ENCODE data around the gene KANSL1.
A peak's percentile ranks its signal among the peaks of the same experiment; 100 is the strongest.
"Not testable (repeated sequence)": the region's sequence is repeated elsewhere in the genome, so short reads cannot be mapped to it uniquely, and the experiment has no call there.

The KANSL1 gene

DNA sequence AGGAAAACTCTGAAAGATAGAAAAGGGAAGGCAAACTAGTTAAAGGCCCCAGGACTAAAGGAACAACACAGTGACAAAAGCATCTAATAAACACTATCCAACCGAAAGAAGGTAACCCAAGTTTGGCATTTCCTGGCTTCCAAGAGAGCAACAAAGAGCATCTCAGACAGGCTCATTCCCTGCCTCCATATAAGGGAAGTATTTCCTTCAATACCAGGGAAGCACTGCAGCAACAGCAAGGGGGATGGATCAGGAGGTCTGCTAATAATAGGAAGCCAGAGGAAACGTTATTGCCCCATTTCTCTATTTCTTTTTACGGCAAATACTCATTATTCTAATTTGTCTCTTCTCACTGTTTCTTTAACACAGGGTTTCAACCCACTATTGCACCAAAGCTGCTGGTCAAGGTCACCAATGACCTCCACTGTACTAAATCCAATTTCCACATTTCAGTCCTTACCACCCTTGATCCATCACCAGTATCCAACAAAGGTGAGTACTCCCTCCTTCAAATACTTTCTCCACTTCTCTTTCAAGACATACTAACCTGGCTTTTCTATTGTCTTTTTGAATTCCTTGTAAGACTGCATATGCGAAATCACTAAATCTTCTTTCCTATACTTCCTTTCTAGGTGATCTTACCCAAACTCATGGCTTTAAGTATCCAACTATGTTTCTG, 86.1 kb downstream of the KANSL1 start:
- no peak for DNase-seq (ENCODE audit: low read depth)
- no peak overlapping the region for H3K4me3 ChIP-seq (ENCODE audit: control insufficient read depth, low read depth, low read length)
- TF ChIP-seq, protein P1, sequence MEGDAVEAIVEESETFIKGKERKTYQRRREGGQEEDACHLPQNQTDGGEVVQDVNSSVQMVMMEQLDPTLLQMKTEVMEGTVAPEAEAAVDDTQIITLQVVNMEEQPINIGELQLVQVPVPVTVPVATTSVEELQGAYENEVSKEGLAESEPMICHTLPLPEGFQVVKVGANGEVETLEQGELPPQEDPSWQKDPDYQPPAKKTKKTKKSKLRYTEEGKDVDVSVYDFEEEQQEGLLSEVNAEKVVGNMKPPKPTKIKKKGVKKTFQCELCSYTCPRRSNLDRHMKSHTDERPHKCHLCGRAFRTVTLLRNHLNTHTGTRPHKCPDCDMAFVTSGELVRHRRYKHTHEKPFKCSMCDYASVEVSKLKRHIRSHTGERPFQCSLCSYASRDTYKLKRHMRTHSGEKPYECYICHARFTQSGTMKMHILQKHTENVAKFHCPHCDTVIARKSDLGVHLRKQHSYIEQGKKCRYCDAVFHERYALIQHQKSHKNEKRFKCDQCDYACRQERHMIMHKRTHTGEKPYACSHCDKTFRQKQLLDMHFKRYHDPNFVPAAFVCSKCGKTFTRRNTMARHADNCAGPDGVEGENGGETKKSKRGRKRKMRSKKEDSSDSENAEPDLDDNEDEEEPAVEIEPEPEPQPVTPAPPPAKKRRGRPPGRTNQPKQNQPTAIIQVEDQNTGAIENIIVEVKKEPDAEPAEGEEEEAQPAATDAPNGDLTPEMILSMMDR (conservative IDR thresholded peaks at IDR 0.05; ENCODE audit: control insufficient read depth, insufficient read depth, low read depth, low read length) = no peak

DNA sequence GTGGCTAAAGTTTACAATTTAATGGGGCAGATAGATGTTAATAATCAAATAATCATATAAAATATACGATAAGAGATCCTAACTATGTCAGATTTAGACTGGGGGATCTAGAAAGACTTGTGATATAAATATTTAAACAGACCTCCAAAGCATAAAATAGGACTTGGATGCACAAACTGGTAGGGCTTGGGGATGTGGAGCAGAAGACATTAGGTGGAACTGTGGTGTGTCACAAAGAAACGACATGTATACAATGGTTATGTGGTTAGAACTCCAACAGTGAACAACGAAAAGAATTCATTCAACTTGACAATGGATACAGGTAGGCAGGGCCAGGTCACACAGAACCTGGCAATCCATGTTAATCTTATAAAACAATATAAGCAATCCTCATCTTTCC, 90.4 kb downstream of the KANSL1 start:
- H3K4me3 ChIP-seq (ENCODE audit: control insufficient read depth, low read depth, low read length); DNase-seq (ENCODE audit: low read depth): not testable (repeated sequence)

DNA sequence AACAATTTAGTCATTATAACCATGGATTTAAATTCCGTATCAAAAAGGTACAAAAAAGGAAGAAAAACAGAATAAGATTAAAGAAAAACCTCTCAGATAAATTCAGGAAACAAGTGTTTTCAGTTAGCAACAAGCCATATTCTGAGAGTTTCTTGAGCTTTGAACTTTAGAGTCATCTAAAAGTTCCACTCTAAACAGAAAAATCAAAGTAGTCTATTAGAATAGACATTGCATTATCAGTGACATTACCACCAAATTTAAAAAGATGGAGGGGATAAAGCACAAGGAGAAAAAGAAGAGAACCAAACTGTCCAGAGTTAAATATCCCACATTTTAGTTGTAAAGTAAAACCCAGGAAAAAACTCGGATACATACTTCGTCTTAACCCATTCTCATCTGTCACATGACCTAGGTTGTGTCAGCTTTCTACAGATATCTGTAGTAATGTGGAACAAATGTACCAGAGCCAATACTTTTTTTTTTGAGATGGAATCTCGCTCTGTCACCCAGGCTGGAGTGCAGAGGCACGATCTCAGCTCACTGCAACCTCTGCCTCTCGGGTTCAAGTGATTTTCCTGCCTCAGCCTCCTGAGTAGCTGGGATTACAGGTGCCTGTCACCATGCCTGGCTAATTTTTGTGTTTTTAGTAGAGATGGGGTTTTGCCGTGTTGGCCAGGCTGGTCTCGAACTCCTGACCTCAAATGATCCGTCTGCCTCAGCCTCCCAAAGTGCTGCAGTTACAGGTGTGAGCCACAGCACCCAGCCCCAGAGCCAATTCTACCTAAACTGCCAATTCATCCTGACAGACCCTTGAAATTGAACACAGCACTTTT, 91.2 kb downstream of the KANSL1 start:
- not testable (repeated sequence) for H3K4me3 ChIP-seq (ENCODE audit: control insufficient read depth, low read depth, low read length)
- DNase-seq (ENCODE audit: low read depth) = peak; percentile 39

DNA sequence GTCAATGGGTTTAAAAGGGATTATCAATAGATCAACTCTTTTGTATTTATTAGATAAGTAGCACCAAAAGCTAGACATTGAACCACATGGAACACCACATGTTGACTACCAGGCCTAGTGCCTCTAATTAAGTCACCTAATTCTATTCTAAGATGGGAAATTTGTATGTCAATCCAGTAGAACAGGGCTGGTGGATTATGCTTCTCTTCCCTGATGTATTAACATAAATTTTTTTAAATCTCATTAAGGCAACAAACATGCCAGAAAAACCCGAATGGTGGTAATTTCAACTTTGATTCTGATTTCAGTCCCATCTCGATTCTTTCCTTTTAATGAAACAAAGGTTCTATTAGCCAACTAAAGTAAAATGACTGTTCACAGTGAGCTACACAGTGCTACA, 92.6 kb downstream of the KANSL1 start:
- TF ChIP-seq, protein P1 (conservative IDR thresholded peaks at IDR 0.05; ENCODE audit: control insufficient read depth, insufficient read depth, low read depth, low read length) = no peak
- no peak overlapping the region for H3K4me3 ChIP-seq (ENCODE audit: control insufficient read depth, low read depth, low read length)
- no peak for DNase-seq (ENCODE audit: low read depth)

DNA sequence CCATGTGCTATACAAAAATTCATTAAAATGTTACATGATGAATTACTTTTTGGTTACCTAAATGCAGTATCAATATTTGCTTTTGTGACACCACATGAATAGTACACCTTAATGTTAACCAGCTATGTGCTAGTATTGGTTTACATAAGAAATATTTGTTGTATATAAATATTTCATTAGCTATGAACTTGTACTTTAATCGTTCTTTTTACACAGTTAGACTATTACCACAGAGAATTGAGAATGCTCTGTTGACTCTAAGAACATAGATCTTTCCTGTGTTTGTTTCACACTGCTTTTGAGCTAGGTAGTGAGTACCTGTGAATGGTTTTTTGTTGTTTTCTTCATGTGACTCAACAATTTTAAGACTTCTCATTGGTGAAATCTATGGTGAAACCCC, 93.4 kb downstream of the KANSL1 start:
- no peak for DNase-seq (ENCODE audit: low read depth)
- TF ChIP-seq, protein P1 (conservative IDR thresholded peaks at IDR 0.05; ENCODE audit: control insufficient read depth, insufficient read depth, low read depth, low read length) = no peak
- H3K4me3 ChIP-seq (ENCODE audit: control insufficient read depth, low read depth, low read length) = no peak overlapping the region

DNA sequence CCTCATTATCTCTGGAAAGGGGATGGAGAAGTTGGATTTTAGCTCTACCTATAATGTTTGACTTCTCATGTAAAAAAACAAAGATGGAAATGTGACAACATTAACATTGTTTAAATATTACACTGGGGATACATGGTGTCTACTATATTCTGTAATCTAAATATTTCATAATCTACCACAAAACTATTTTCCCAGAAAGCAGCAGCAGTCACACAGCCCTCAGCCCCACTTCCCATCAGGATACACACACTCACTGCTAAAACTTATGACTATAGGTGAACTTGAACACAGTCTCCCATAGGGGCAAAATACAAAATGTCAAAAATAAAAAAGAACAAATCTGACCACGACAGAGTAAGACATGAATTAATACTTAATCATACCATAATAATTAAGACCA, 95.7 kb downstream of the KANSL1 start:
- TF ChIP-seq, protein P1 (conservative IDR thresholded peaks at IDR 0.05; ENCODE audit: control insufficient read depth, insufficient read depth, low read depth, low read length) = no peak
- H3K4me3 ChIP-seq (ENCODE audit: control insufficient read depth, low read depth, low read length) = no peak overlapping the region
- DNase-seq (ENCODE audit: low read depth) = peak; percentile 18

DNA sequence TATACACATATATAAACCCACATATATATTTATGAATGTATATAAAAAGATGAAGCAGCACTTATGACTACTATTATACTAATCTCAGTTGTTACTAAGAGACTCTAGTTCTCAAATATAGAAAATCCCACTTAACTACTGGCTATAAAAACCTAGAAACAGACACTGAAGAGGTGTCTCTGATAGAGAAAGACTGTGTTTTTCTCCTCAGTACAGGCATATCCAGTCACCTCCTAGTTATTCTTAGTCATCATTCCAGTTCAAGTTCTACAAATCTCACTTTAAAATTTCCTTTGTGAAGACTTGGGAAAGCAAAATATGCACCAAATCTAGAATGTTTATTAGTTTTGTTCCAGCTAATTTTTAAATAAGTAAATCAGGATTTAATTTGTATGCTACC, 100.2 kb downstream of the KANSL1 start:
- TF ChIP-seq, protein P1 (conservative IDR thresholded peaks at IDR 0.05; ENCODE audit: control insufficient read depth, insufficient read depth, low read depth, low read length) = no peak
- H3K4me3 ChIP-seq (ENCODE audit: control insufficient read depth, low read depth, low read length) = no peak overlapping the region
- DNase-seq (ENCODE audit: low read depth) = no peak

Data from fibroblast of mammary gland (primary cell).